Gastroesophageal sphincter (tissue), 4 donors: ENCODE measurements around the gene TSTD1. TPM values are rescaled to one million over a fixed set of nuclear protein-coding genes. Genes with fewer than 3 reads are reported as not detected.
"Not testable (repeated sequence)": the region's sequence is repeated elsewhere in the genome, so short reads cannot be mapped to it uniquely, and the experiment has no call there.

ENCODE experiments used
- ATAC-seq: fragments of 150-250 bp; one replicate; pipeline ENCODE4 v1.9.1; 2016; ENCODE audit warnings: mild to moderate bottlenecking, moderate library complexity
- H3K27ac ChIP-seq, 4 donors: fragments of 200-600 bp; sonication (generic) in 3 of 4; 1 replicate in 3 of 4; 2 replicates in 1 of 4; pipeline ENCODE4 v1.5.1; 2016 to 2019
- H3K27me3 ChIP-seq: fragments of 200-600 bp; sonication (generic); one replicate; pipeline ENCODE4 v1.5.1; 2019
- H3K36me3 ChIP-seq, 2 donors: fragments of 200-600 bp; sonication (generic); one replicate each; pipeline ENCODE4 v1.5.1; 2019; ENCODE audit warnings: control low read depth in 1 of 2
- H3K4me1 ChIP-seq, 3 donors: fragments of 200-600 bp; sonication (generic); 1 replicate in 2 of 3; 2 replicates in 1 of 3; pipeline ENCODE4 v1.5.1; 2016 to 2019; ENCODE audit warnings: control low read depth in 2 of 3
- H3K4me3 ChIP-seq, 2 donors: fragments of 200-600 bp; sonication (generic); one replicate each; pipeline ENCODE4 v1.5.1; 2019; ENCODE audit warnings: mild to moderate bottlenecking in 1 of 2, moderate library complexity in 1 of 2
- H3K9me3 ChIP-seq, 3 donors: fragments of 200-600 bp; sonication (generic); one replicate each; pipeline ENCODE4 v1.5.1; 2017 to 2019; ENCODE audit warnings: control low read depth in 2 of 3
- EP300 ChIP-seq: sonication (generic); formaldehyde crosslinking; IDR thresholded peaks from one replicate; pipeline ENCODE4 v1.6.1; 2017; ENCODE audit warnings: antibody characterized with exemption, mild to moderate bottlenecking
- POLR2A ChIP-seq, 2 donors: fragments of 450-650 bp; IDR thresholded peaks; one replicate each; pipeline ENCODE4 v1.6.1; 2017; ENCODE audit warnings: antibody characterized with exemption in 2 of 2, mild to moderate bottlenecking in 2 of 2, moderate library complexity in 1 of 2
- POLR2AphosphoS5 ChIP-seq: sonication (generic); formaldehyde crosslinking; IDR thresholded peaks from one replicate; pipeline ENCODE4 v1.6.1; 2017; ENCODE audit warnings: antibody characterized with exemption
- WGBS, 2 donors: methylation state at CpG; one replicate each; pipeline ENCODE4 v1.1.5; 2018; ENCODE audit warnings: low coverage in 1 of 2; 5-methylcytosine and 5-hydroxymethylcytosine counted together
- total RNA-seq, 4 donors: library from RNA; depleted of rRNA; stranded (reverse); fragments of >200 nt; gene quantifications; one replicate each; pipeline ENCODE4 v1.1.0, GENCODE V29; 2016
- TF ChIP-seq, protein P1 (sequence below), 4 experiments: fragments of 200-600 bp in 2 of 4; fragments of 450-650 bp in 2 of 4; sonication (generic) in 1 of 4; IDR thresholded peaks; one replicate each; pipeline ENCODE4 v1.5.1; 2017 to 2019; ENCODE audit warnings: antibody characterized with exemption in 4 of 4, mild to moderate bottlenecking in 2 of 4, moderate library complexity in 2 of 4

The TSTD1 gene
- total RNA-seq, 4 donors from 2014 or later = 18.1 to 52.1 (median 29.4) TPM

DNA sequence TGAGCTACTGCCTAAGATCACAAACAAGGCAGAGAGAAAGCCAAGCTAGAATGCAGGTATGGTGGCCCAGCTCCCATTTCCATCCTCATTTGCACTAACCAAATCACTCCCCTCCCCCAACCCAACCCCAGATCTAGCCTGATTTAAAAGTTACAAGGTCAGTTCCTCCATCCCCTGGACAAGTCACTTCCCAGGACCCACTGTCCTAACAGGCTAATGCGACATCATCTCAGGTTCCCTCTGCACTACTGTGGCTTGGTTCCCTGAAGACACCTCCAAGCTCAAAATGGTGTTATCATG lies 20.2 kb downstream of the TSTD1 start:
- Histone ChIP-seq H3K4me3 (no peak overlapping the region), H3K27ac (peak overlapping the region in 1 of 4 donors; percentile 2), H3K27me3 (peaks cover 36% of the 10 kb centered on the region), H3K4me1 (peaks cover 0 to 17% (median 7%) of the 10 kb centered on the region in 3 donors), H3K36me3 (no peaks in the 10 kb centered on the region), H3K9me3 (no peaks in the 10 kb centered on the region)
- TF ChIP-seq EP300 (no peak), POLR2A (IDR thresholded peaks at IDR 0.05) (no peak), POLR2AphosphoS5 (no peak)
- TF ChIP-seq, protein P1, sequence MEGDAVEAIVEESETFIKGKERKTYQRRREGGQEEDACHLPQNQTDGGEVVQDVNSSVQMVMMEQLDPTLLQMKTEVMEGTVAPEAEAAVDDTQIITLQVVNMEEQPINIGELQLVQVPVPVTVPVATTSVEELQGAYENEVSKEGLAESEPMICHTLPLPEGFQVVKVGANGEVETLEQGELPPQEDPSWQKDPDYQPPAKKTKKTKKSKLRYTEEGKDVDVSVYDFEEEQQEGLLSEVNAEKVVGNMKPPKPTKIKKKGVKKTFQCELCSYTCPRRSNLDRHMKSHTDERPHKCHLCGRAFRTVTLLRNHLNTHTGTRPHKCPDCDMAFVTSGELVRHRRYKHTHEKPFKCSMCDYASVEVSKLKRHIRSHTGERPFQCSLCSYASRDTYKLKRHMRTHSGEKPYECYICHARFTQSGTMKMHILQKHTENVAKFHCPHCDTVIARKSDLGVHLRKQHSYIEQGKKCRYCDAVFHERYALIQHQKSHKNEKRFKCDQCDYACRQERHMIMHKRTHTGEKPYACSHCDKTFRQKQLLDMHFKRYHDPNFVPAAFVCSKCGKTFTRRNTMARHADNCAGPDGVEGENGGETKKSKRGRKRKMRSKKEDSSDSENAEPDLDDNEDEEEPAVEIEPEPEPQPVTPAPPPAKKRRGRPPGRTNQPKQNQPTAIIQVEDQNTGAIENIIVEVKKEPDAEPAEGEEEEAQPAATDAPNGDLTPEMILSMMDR (IDR thresholded peaks at IDR 0.05) = no peak
- 64 to 100% methylated on average over 1 of the region's 1 CpG for whole genome bisulfite sequencing, 2 donors
- ATAC-seq = no peak

DNA sequence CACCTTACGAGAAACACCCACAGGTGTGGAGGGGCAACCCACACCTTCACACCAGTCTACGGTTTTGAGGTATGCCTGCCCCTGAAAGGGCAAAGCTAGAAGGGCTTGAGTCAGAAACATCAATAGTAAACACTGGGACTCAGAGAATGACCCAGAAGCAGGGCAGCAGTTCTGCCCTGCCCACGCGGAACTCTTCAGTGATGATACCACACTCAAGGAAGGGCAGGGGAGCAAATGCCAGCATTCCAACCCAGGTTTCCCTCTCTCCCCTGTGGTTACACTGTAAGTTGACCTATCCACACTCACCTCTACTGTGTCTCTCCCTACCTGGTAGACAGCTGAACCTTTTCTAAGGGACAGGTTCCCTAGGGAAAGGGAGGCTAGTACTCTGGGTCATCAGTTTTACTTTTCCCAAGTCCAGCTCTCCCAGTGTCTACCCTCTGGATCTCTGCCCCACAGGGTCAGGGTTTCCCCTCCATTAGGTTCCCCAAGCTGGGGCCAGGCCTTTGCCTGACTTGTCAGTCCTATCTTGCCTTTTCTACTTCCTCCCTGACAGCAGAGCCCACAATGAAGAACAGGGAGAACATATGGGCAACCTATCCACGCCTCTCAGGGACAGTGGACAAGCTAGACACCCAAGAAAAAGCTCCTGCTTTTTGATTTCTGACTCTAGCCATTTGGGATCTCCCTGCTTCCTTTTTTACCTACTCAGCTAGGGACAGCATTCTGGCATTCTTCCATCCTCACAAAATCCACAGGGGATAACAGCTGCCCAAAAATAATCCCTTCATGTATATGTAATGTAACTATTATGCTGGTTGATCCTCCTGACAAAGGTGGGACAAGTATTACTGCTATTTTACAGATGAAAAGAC lies 20.8 kb downstream of the TSTD1 start:
- WGBS, 2 donors = 61 to 70% methylated on average over 2 to 3 of the region's 5 CpGs
- H3K27ac ChIP-seq = peak overlapping the region in 1 of 4 donors; percentile 26

DNA sequence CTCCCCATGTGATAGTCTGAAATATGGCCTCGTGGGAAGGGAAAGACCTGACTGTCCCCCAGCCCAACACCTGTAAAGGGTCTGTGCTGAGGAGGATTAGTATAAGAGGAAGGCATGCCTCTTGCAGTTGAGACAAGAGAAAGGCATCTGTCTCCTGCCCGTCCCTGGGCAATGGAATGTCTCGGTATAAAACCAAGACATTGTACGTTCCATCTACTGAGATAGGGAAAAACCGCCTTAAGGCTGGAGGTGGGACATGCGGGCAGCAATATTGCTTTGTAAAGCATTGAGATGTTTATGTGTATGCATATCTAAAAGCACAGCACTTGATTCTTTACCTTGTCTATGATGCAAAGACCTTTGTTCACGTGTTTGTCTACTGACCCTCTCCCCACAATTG lies 21.6 kb downstream of the TSTD1 start:
- H3K27ac ChIP-seq, H3K9me3 ChIP-seq, ATAC-seq, H3K36me3 ChIP-seq, H3K4me3 ChIP-seq: not testable (repeated sequence)
- peaks cover 0 to 23% (median 7%) of the 10 kb centered on the region in 3 donors for H3K4me1 ChIP-seq
- WGBS, 2 donors = 61 to 80% methylated on average over 4 to 5 of the region's 7 CpGs
- H3K27me3 ChIP-seq = peaks cover 24% of the 10 kb centered on the region

More for the DNA sequence above, 20.8 kb downstream of the TSTD1 start:
- Histone ChIP-seq H3K36me3 (no peaks in the 10 kb centered on the region), H3K4me3 (no peak overlapping the region), H3K4me1 (peaks cover 0 to 22% (median 7%) of the 10 kb centered on the region in 3 donors), H3K27me3 (peaks cover 32% of the 10 kb centered on the region), H3K9me3 (no peaks in the 10 kb centered on the region)
- ATAC-seq = no peak
- no peak for TF ChIP-seq POLR2A (IDR thresholded peaks at IDR 0.05)
- no peak for TF ChIP-seq POLR2AphosphoS5
- no peak for TF ChIP-seq EP300
- TF ChIP-seq, protein P1 (IDR thresholded peaks at IDR 0.05) = no peak

DNA sequence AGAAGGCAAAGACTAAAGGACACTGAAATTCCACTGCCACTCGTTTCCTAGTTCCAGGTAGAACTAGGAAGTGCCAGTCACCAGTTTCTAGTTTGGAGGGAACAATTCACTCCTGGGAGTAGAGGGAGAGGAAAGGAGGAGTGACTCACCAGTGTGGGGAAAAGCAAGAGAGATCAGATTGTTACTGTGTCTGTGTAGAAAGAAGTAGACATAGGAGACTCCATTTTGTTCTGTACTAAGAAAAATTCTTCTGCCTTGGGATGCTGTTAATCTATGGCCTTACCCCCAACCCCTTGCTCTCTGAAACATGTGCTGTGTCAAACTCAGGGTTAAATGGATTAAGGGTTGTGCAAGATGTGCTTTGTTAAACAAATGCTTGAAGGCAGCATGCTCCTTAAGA lies 22.1 kb downstream of the TSTD1 start:
- H3K36me3 ChIP-seq, H3K9me3 ChIP-seq, H3K27ac ChIP-seq, H3K4me3 ChIP-seq, ATAC-seq: not testable (repeated sequence)
- peaks cover 19% of the 10 kb centered on the region for H3K27me3 ChIP-seq
- H3K4me1 ChIP-seq = peaks cover 0 to 23% (median 7%) of the 10 kb centered on the region in 3 donors
- 17 to 100% methylated on average over 1 of the region's 1 CpG for WGBS, 2 donors

DNA sequence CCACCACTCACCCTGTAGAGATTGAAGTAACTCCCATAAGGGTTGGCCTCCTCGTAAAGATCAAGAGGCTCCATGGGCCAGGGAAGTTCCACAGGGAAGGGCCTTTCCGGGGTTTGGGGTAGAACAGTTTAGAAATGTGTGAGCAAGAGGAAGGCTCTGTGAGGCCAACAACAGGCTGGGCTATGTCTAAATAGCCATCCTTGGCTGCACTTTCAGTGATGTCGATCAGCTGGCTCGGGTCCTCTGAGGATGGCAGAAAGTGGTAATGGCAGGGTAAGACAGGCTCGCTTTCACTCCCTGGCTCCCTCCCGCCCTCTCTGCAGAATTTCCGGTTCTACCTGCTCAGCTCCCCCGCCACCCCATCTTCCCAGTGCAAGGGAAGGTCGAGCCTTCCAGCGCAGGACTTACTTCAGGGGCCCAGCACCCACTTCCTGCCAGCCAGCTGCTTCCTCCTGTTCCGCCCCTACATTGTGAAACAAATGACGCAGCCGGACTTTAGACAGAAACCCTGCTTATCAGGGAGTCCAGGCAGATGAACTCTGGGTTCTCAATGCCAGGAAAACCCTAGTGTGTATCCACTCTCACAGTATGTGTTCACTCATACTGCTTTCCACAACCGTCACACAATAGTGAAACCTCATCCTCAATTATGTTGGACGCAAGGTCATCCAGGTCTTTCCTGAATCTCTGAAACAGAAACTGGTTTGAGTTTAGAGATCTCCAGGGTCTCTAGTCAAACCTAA lies 25.1 kb downstream of the TSTD1 start:
- H3K27ac ChIP-seq = peak overlapping the region; percentile 40 to 81 (median 72)
- ATAC-seq = peak; percentile 93
- no peaks in the 10 kb centered on the region for H3K9me3 ChIP-seq
- whole genome bisulfite sequencing, 2 donors = 49 to 53% methylated on average over 11 to 13 of the region's 15 CpGs
- H3K4me3 ChIP-seq = peak overlapping the region in 1 of 2 donors; percentile 22
- no peaks in the 10 kb centered on the region for H3K36me3 ChIP-seq
- TF ChIP-seq POLR2A (IDR thresholded peaks at IDR 0.05) (peak in 1 of 2 donors; percentile 12), EP300 (no peak), POLR2AphosphoS5 (peak; percentile 49)
- TF ChIP-seq, protein P1 (IDR thresholded peaks at IDR 0.05) = no peak
- H3K4me1 ChIP-seq = peaks cover 0 to 6% (median 0%) of the 10 kb centered on the region in 3 donors
- no peaks in the 10 kb centered on the region for H3K27me3 ChIP-seq

DNA sequence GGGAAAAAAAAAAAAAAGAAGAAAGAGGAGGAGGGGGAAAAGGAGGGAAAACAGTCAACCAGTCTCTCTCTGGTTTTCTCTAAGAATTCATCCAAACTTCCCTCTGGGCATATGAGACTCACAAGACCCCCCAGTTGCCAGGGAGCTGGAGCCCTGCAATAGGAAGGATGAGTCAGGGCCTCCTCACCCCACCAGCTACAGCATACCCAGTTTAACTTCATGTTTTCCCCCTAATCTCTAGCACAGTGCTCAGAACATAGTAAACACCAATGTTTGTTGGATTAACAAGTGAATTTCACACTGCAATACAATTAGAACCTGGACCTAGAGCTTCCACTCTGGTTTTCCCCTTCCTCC lies 25.7 kb downstream of the TSTD1 start:
- Histone ChIP-seq H3K9me3 (no peaks in the 10 kb centered on the region), H3K27ac (peak overlapping the region; percentile 40 to 81 (median 72)), H3K4me1 (peaks cover 0 to 6% (median 0%) of the 10 kb centered on the region in 3 donors), H3K36me3 (no peaks in the 10 kb centered on the region), H3K4me3 (no peak overlapping the region), H3K27me3 (no peaks in the 10 kb centered on the region)
- TF ChIP-seq EP300 (no peak), POLR2A (IDR thresholded peaks at IDR 0.05) (no peak), POLR2AphosphoS5 (no peak)
- TF ChIP-seq, protein P1 (IDR thresholded peaks at IDR 0.05) = no peak
- ATAC-seq = no peak
